Testis (tissue), 2 donors: ENCODE measurements around the gene CDC42EP1.

Source experiments
- CTCF ChIP-seq, 3 experiments: fragments of 450-650 bp in 2 of 3; fragments of 200-600 bp in 1 of 3; sonication (generic) in 1 of 3; IDR thresholded peaks; one replicate each; pipeline ENCODE4 v1.5.1; 2016 to 2019; ENCODE audit warnings: antibody characterized with exemption in 3 of 3, mild to moderate bottlenecking in 2 of 3, moderate library complexity in 1 of 3
- POLR2A ChIP-seq: fragments of 450-650 bp; IDR thresholded peaks from one replicate; pipeline ENCODE4 v1.6.1; 2017; ENCODE audit warnings: antibody characterized with exemption, mild to moderate bottlenecking, moderate library complexity

GRCh38 chr22:37545703-37546436 lies 14.4 kb upstream of the CDC42EP1 start:
- TF ChIP-seq CTCF (IDR thresholded peaks at IDR 0.05) (no peak), POLR2A (no peak)
